NB4 (cell line): ENCODE results near the gene DBH.
A peak's percentile ranks its signal among the peaks of the same experiment; 100 is the strongest.

ENCODE experiments used
- DNase-seq: peaks from one replicate; pipeline ENCODE4 v3.0.0; 2010; ENCODE audit warnings: low read depth
- H3K4me3 ChIP-seq: one replicate; pipeline ENCODE4 v1.5.1; 2011; ENCODE audit warnings: mild to moderate bottlenecking, low read depth, low read length, moderate library complexity
- CTCF ChIP-seq: IDR thresholded peaks from one replicate; pipeline ENCODE4 v1.5.1; 2012; ENCODE audit warnings: low read depth, low read length
- MAX ChIP-seq: IDR thresholded peaks from 2 replicates; pipeline ENCODE4 v1.6.1; 2011; ENCODE audit warnings: low read depth, low read length
- MYC ChIP-seq: IDR thresholded peaks from 2 replicates; pipeline ENCODE4 v1.6.1; 2011; ENCODE audit warnings: low read depth, low read length
- POLR2A ChIP-seq: IDR thresholded peaks from 2 replicates; pipeline ENCODE4 v1.6.1; 2011; ENCODE audit warnings: mild to moderate bottlenecking; ENCODE audit not compliant: insufficient read length; ENCODE audit errors: extremely low read depth

The DBH gene

GRCh38 chr9:133683586-133684120 lies 47.5 kb downstream of the DBH start:
- no peak for TF ChIP-seq CTCF
- no peak for TF ChIP-seq MYC
- H3K4me3 ChIP-seq, result no peak overlapping the region
- no peak for DNase-seq

DNA sequence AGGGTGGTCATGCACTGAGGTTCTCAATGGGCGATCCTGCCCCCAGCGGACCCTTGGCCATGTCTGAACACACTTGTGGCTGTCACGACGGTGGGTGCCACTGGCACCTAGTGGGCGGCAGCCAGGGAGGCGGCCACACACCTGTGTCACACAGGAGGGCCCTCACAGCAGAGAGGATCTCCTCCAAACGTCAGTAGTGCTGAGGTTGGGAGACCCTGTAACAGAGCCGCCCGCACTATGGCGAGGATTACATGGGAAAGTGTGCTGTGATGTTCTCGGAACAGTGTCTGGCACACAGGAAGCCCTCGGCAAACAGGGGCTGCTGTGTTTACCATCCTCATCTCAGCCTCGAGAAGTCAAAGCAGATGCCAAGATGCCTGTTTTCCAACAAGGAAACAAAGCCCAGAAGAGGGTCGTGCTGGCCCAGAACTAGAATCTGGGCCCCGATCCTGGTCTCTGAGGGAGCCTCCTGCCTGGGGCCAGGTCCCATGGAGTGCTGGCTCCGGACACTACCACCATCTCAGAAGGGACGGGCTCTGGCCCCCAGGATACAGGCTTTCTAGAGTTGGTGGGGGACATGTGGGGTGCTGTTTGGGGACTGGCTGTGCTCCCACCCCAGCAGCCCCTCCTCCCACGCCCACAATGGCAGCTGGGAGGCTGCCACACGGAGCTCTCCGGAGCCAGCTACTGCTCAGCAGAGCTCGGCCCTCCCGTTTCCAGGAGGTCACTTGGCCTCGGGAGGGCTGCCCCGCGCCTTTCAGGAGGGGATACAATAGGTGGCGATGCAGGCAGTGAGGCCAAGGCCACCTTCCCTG lies 48.2 kb downstream of the DBH start:
- TF ChIP-seq POLR2A, result no peak
- TF ChIP-seq CTCF, result no peak
- no peak for TF ChIP-seq MYC
- no peak for TF ChIP-seq MAX
- no peak overlapping the region for H3K4me3 ChIP-seq
- no peak for DNase-seq

DNA sequence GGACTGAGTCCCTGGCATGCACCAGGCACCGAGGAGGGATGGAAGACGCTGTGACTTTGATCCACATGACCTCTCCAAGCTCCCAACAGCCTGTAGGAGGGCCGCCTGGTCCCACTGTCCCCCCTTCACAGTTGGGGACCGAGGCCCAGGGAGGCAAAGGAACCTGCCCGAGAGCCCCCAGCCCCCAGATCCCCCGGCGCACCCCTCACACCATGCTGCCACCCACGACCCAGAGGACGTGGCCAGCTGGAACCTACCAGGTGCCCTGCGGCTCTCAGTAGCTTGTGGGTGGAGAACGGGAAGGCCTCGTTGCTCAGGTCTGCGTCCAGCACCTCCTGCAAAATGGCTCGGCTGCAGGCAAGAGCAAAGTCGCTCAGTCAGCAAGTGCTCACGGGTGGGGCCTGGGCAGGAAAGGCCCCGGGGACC lies 48.8 kb downstream of the DBH start:
- no peak for TF ChIP-seq MAX
- TF ChIP-seq POLR2A, result no peak
- no peak for TF ChIP-seq MYC
- TF ChIP-seq CTCF, result no peak
- H3K4me3 ChIP-seq, result no peak overlapping the region
- DNase-seq, result no peak

DNA sequence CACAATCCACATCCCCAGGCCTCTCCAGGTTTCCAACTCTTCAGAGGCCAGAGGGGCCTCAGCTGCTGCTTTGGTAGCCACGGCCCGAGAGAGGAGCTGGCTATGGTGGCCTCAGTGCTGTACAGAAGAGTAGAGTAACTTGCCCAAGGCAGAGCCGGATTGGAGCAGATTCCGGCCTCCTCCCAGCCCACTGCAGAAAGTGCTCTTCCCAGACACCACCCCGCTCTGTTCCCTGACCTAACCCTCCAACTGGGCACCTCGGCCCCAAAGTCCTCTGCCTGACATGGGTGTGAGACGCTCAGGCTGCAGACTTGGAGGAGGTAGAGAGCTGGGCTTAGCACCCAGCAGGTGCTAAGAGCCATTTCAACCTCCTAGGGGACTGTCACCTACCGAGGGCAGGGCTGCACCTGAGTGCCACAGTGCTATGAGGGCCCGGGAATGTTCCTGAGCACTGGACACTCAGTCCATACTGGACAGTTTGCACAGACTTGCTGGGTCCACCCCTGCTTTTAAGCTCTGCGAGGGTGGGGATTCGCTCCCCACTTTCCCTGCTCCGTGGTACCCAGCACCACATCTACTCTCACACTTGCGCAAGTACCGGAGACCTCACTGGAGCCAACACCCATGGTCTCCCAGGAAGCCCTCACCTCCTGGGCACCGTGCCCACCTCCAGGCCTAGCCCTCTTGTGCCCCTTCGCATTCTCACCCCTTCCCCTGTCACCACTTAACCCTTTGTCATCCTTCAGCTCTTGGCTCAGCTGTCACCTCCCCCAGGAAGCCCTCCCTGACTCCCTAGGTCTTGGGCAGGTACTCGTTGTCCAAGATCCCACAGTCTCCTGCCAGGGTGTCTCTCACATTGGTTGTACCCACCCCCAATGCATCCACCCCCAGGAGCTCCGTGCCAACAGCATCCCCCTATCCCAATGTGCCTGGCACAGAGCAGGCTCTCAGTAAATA lies 49.8 kb downstream of the DBH start:
- no peak overlapping the region for H3K4me3 ChIP-seq
- DNase-seq, result no peak
- no peak for TF ChIP-seq CTCF
- TF ChIP-seq MYC, result no peak

- DNase-seq, result peak; percentile 21
- no peak overlapping the region for H3K4me3 ChIP-seq
- TF ChIP-seq CTCF, result no peak
- TF ChIP-seq MAX, result peak; percentile 92
- peak; percentile 84 for TF ChIP-seq MYC
- no peak for TF ChIP-seq POLR2A
Observed at GRCh38 chr9:133686642-133687575, 50.7 kb downstream of the DBH start.
